Putamen (tissue), 1 donor: ENCODE results near the gene AMBRA1.
"Not testable (repeated sequence)": the region's sequence is repeated elsewhere in the genome, so short reads cannot be mapped to it uniquely, and the experiment has no call there.

Experiments
- DNase-seq: peaks from one replicate; pipeline ENCODE4 v3.0.0-alpha.2; 2016; ENCODE audit warnings: low spot score

Gene AMBRA1

DNA sequence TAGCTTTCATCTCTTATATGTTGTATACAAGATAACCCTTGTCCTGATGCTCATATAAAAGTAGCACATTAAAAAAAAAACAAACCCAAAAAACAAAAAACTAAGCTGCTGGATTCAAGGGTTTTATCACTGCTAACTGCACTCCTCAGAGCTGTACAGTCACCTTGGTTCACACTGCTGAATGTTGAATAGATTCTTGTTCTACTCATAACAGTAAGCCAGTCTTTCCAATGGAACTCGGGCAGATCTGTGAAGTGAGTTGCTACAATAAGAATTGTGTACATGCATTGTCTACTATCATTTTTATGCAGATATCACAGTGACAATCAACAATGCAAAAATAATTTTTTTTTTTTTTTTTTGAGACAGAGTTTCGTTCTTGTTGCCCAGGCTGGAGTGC lies 18.5 kb upstream of the AMBRA1 start:
- peak; percentile 70 for DNase-seq

DNA sequence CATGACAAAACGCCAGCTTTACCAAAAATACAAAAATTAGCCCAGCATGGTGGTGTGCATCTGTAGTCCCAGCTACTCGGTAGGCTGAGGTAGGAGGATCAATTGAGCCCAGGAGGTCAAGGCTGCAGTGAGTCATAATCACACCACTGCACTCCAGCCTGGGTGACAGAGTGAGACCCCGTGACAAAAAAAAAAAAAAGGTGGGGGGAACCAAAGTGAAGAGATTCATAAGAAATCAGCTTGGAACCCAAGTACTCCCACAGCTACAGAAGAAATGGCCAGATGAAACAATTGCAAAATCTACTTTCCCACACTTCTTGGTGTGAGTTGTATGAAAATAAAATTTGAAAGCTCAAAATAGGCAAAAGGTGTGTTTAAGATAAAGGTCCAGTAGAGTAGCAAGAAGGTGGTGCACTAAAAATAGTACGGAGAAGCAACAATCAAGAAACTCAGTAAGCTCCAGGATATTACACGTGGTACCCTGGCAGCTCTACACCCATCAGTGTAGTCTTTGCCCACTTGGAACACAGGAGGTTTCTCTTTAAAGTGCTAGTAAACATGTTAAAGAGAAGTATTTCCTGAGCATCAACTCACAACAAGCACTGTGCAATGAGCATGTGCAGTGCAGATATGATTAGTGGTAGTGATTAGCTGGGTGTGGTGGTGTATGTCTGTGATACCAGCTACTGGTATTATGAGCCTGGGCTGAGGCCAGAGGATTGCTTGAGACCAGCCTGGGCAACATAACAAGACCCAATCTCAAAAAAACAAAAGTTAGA lies 17.9 kb upstream of the AMBRA1 start:
- DNase-seq = no peak

DNA sequence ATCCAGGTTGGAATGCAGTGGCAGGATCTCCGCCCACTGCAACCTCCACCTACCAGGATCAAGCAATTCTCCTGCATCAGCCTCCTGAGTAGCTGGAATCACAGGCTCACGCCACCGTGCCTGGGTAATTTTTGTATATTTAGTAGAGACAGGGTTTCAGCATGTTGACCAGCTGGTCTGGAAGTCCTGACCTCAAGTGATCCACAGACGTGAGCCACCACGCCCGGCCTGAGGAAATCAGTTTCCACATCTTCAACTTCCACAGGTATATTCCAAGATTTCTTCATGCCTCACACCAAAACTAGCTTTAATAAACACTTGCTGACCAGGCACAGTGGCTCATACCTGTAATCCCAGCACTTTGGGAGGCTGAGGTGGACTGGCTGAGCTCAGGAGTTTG lies 15.6 kb upstream of the AMBRA1 start:
- DNase-seq = no peak

DNA sequence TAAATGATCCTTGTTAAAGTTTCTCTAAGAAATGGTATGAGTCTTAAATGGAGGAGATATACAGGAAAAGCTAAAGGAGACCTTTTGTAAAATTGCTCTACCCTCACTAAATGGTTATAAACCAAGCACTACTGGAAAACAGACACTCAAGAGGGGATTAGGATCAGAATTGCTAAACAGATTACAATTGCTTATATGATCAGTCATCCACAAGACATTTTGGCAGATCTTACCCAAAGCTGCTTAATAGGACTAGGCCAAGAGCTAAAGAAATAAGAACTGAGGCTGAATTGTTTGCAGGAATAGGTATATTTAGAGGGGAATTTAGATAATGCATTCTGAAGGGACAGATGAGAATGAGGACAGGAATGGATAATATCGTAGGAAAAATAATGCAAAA lies 13.7 kb upstream of the AMBRA1 start:
- no peak for DNase-seq

DNA sequence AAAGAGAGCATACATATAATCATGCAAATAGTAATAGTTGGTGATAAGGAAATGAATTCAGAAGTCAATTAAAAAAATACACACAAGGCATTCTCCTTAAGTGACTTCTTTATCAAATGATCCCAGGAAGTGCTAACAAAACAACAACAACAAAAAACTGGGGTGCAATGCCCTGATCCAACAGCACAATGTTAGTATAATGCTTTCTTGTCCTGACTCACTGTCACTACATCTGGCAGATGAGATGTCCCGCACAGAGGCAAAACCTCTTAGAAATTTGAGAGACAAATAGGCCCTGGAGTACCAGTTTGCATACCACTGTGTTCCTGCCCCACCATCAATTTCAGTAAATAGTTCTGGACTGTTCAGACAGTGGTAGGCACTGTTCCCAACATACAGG lies 11.0 kb upstream of the AMBRA1 start:
- DNase-seq = no peak

DNA sequence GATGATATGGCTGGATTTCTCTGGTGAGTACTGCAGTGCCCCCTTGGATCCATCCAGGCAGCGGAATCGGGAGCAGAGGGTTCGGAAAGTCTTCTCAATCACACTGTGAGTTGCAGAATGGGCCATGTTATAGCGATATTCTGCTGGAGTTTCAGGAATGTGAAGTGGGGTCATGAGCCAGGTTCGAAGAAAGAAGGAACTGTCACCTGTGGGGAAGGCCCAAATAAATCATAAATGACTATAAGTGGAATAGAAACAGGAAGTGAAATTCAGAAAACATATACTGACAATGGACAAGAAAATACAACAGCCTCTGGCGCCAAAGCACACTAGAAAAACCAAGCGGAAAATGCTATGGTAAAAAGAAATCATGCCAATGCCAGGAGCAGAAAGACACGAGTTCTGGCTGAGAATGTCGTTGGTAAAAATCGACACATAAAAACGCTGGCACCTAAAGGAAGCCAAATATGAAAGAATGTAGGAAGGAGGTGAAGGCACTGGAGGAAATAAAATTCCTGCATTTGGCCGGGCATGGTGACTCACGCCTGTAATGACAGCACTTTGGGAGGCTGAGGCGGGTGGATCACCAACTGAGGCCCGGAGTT lies 10.0 kb upstream of the AMBRA1 start:
- DNase-seq = no peak

DNA sequence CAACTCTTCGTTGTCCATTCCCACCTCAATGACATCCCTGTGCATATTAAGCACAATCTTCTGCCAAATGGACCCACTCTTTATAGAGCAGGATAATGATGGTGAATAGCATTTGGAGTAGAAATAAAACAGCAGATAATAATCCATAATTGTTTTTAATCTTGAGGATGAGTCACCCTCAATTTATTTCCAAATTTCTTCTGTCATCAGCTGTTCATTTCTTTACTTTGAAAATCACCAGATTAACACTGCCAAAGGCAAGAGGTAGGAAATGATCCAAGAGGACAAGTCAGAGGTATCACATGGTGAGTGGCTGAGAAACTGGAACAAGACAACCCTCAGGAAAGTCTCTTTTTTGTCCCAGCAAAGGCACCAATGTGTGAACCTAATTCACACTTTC lies 7.3 kb upstream of the AMBRA1 start:
- no peak for DNase-seq

DNA sequence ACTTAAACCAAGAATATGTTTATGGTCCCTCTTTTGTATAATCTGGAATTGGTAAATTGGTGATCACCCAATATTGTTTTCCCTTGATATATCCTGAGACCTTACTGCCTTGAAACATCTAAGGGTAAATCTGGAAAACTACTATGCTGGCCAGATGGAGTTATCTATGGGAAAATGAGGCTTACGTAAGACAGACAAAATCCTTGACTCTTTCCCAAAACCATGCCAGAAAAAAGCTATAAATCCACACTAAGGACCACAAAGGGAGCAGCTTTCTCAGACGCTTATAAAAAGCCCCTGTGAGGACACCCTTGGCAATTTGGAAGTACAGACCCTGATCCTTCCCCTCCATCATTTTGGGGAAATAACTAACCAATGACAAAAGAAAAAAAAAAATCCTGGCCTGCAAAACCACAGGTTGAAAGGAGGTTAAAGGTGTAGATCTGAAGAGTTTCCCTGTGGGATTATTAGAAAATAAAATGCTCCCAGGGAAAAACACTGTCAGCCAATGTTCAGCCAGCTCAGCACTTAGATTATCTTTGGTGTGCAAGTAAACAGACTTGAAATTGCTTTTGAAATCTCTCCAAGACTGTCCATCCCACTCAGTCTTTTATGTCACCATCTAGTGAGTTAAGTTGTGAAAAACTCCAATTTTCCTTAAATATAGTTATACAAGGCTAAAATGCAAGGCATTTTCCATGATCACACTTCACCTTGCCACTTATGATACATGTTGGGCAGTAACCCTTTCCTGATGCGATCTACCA lies 6.6 kb upstream of the AMBRA1 start:
- no peak for DNase-seq

DNA sequence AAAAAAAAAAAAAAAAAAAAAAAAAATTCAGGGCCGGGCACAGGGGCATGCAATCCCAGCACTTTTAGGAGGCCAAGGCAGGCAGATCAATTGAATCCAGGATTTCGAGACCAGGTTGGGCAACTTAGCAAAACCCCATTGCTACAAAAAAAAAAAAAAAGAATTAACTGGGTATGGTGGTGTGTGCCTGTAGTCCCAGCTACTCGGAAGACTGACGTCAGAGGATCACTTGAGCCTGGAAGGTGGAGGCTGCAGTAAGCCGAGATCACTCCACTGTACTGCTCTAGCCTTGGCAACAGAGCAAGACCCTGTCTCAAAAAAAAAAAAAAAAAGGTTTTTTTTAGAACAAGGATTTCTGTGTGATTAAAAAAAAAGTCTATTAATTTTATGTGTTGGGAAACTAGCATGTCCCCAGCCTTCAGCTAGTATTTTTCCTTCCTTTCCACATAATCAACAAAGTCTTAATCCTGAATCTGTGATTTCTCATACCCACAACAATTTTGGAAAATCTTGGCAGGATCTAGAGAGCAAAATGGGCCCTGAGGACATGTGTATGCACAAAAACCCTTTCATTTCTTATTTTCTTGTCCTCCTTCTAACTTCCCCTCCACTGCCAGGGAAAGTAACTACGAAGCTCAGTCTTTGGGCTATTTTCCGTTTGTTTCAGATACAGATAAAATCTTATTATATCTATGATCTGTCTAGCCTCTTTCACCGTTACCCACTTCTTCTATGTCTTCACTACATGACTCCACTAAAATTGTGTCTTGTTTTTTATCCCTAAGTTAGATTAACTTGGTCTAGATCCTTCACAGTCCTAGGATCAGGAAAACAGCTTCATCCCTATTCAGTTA lies 5.7 kb upstream of the AMBRA1 start:
- DNase-seq = no peak

DNA sequence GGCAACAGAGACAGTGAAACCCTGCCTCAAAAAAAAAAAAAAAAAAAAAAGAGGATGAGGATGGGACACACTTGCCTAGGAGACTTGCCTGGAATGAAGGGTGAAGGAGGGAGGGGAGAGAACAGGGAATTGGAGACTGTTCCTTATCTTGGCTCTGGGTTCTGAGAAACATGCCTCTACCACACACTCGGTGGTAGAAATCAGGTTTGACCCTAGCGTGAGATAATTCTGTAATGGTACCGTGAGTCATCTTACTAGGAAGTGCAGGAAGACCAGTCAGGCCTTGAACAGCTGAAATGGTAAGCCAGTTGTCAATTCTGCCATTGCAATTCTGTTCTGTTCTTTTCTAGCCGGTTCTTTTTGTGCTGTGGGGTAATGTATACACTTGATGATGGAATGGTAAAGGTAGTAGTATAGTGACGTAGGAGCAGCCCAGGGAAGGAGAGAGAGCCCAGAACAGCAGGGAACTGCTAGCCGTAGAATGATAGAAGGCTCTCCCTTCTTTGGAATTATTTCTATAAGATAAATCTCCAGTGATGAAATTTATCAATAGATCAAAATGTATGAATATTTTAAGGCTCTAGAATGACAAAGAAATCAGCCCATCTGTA lies 3.9 kb upstream of the AMBRA1 start:
- no peak for DNase-seq

DNA sequence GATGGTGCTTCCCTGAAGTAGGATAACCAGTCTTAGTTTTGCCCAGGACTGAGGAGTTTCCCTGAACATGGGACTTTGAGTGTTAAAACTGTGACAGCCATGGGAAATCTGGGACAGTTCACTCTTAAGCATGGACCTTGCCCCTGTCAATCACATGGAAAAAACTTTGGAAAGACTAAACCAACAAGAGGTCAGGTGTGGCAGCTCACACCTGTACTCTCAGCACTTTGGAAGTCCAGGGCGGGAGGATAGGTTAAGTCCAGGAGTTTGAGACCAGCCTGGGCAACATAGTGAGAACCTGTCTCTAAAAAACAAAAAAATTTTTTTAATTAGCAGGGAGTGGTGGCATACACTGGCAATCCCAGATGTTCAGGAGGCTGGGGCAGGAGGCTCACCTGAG lies 3.3 kb upstream of the AMBRA1 start:
- no peak for DNase-seq

DNA sequence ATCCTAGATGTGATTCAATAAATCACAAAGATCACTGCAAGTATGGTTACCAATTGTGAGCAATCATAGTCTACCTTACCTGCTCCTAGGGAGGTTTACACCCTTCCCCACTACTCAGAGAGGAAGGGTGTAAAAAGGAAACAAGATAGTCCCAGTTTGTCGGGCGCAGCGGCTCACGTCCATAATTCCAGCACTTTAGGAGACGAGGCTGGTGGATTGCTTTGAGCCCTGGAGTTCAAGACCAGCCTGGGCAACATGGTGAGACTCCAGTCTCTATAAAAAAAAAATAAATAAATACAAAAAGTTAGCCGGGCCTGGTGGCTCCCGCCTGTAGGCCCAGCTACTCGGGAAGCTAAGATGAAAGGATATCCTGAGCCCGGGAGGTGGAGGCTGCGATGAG lies 962 bp upstream of the AMBRA1 start:
- DNase-seq = no peak

DNA sequence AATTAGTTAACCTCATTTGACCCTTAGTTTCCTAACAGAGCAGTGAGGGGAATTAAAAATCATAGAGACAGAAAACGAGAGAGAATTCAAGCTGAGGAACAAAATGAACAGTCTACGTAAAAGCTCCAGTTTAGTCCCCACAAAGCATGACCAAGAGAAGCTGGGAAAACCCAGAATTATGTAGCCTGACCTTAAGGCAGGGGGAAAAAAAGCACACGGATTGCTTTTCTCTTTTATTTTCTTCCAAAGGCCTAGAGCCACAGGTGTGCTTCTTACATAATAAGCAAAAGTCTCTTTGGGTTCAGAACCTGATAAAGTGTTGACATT lies 514 bp upstream of the AMBRA1 start:
- DNase-seq = no peak

DNA sequence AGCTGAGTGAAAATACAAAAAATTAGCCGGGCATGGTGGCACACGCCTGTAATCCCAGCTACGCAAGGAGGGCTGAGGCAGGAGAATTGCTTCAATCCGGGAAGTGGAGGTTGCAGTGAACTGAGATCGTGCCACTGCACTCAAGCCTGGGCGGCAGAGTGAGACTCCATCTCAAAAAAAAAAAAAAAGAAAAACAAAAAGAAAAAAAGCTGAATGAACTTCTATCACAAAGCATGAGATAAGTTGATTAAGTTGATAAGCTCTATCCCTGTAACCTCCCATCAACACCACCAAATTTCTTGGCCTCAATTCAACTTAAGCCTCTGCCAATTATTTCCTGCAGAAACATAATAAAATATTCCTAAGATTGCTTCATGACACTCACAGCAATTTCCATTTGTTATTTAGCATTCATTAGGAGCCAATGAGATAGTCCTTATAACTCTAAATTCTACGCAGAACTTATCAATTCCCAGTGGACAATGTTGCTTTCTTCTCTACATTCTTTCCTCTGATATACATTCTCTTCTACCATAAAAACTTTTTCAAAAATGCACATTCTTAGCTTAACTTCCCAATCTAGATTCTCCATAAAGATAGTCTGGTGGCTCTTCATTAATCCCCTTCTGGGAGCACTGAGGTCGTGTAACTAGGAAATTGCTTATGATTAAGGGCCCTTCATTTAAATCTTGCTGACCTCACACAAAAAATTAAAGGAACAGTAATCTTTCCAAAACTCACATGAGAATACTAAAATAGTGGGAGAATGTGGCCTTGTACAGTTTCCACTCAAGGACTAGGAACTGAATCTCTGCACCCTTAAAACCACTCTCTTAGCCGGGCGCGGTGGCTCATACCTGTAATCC lies 2.9 kb downstream of the AMBRA1 start:
- DNase-seq = no peak

DNA sequence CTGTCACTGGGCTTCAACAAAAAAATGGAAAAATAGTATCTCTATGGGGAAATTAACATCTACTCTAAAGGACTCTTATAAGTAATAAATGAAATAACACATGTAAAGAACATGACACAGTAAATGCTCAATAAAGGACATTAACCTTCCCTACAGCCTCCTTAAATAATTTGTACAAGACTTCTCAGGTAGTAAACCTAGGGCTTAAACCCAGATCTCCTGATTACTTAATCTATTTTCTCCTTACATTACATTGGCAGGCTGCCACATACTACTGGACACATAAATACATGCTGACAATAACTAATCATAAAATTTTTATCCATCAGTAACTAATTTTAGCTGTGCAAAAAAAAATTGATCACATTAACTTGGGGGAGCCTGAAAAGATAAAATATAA lies 4.9 kb downstream of the AMBRA1 start:
- no peak for DNase-seq

DNA sequence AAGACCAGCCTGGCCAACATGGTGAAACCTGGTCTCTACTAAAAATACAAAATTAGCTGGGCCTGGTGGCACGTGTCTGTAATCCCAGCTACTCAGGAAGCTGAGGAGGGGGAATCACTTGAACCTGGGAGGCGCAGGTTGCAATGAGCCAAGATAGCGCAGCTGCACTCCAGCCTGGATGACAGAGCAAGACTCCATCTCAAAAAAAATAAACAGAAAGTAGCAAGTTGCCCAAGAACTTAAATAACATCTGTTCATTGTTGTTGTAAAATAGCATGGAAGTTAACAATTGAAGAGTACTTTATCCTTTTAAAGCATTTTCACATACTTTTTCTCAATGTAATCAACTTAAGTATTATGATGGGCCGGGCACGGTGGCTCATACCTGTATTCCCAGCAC lies 5.7 kb downstream of the AMBRA1 start:
- no peak for DNase-seq

DNA sequence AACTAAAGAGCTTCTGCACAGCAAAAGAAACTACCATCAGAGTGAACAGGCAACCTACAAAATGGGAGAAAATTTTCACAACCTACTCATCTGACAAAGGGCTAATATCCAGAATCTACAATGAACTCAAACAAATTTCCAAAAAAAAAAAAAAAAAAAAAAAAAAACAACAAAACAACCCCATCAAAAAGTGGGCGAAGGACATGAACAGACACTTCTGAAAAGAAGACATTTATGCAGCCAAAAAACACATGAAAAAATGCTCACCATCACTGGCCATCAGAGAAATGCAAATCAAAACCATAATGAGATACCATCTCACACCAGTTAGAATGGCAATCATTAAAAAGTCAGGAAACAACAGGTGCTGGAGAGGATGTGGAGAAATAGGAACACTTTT lies 10.3 kb downstream of the AMBRA1 start:
- DNase-seq = not testable (repeated sequence)

DNA sequence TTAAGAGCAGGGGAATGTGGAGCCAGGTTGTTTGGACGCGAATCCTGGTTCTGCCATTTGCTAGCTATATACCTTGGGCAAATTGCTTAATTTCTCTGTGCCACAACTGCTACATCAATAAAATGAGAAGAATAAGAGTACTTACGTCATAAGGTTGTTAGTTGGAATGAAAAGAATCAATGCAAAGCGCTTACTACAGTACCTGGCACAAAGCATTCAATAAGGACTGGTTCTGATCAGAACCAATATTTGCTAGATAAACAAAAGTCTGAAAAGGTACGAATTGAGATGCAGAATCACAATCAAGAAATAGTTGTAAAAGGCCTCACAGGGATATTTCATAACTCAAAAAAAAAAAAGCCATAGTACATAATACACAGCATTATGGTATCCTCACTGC lies 11.2 kb downstream of the AMBRA1 start:
- no peak for DNase-seq

DNA sequence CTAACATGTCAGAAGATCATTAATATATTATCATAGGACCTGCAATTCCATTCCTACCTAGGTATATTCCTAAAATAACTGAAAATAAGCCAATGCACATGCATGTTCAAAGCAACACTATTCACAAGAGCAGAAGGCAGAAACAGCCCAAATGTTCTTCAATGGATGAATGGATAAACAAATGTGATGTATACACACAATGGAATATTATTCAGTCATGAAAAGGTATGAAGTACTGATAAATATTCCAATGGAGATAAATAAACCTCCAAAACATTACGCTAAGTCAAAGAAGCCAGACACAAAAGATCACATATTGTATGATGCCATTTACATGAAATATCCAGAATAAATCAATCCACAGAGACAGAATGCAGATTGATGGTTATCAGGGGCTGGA lies 16.8 kb downstream of the AMBRA1 start:
- DNase-seq = no peak

DNA sequence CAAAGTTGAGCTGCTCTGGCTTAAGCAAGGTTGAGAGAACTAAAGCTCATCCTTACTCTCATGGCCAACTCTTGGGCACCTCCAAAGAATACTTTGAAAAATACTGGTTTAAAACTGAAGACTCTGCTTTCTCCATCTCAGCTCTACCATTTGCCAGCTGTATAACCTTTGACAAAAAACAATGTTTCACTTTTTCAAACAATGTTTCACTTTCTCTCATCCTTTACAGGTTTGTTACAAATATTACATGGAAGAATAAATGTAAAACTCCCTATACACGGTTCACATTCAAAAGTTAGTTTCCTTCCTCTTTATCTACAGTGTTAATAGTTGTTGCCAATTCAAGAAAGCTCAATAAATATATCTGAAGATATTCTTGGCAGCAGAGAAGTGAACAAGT lies 19.2 kb downstream of the AMBRA1 start:
- DNase-seq = no peak

DNA sequence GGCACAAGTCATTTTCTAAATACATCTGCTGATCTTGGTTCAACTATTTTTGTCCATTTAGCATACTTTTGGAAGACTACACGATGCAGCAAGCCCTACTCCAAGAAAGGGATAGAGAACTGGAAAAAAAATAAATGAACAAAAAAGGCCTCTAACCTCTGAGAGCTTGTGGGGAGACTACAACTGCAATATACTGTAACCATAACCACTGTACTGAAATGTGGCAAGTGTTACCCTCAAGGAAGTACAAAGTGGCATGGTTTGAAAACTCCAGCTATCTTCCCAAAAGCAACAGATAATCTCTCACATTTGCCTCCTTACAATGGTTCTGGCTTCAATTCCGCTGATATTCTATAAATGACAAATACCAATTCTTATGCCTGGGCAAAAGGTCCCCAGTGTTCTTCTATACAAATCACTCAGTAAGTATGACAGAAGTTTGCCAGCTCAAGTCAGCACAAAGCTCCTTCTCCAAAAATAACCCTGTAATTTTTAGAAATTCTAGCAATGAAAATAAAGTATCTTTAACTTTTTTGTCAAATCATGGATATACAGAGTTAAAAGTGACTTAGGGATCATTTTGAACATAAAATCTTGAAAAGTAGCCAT lies 22.9 kb downstream of the AMBRA1 start:
- DNase-seq = no peak
